ENCODE results near the gene MICU1.
"Not testable (repeated sequence)": the region's sequence is repeated elsewhere in the genome, so short reads cannot be mapped to it uniquely, and the experiment has no call there.

MICU1 gene

DNA sequence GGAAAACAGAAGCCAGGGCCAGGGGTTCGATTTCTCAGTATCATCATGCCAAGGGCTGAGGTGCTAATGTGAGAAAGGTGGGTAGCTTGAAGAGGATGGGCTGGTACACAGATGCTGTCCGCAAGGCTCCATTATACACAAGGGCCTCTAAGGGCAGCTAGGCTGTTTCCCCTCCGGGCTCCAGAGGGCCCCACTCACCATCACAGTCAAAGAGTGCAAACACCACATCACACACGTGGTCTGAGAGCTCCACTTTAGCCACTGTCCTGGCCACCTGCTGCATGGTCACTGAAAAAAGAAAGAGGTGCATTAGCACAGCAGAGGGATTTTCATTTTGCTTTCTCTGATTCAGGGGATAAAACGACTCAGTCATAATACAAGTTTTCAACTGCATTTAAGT lies 250.3 kb downstream of the MICU1 start:
- DNase-seq = no peak

- no peak for DNase-seq
Measured at GRCh38 chr10:72375173-72375572, 250.7 kb downstream of the MICU1 start.

DNA sequence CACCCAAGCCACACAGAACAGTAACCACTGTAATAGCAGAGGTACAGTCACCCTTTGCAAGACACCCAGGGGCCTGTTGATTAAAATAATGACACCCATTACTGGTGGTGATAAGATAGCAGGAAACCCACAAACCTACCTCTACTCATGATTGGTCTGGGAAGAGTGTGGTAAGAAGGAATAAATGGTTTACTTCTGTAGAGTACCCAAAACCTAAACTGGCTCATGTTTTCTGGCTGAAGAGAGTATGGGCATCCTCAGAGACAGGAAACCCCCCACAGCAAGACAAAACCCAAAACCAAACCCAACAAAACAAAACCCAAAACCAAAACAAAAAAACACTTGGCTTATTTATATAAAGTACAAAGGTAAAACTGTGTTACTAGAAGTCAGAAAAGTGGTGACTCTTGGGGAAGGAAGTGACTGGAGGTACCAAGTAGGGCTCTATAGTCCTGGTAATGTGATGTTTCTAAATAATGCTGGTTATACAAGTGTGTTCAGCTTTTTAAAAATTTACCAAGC lies 255.6 kb downstream of the MICU1 start:
- DNase-seq = no peak

DNA sequence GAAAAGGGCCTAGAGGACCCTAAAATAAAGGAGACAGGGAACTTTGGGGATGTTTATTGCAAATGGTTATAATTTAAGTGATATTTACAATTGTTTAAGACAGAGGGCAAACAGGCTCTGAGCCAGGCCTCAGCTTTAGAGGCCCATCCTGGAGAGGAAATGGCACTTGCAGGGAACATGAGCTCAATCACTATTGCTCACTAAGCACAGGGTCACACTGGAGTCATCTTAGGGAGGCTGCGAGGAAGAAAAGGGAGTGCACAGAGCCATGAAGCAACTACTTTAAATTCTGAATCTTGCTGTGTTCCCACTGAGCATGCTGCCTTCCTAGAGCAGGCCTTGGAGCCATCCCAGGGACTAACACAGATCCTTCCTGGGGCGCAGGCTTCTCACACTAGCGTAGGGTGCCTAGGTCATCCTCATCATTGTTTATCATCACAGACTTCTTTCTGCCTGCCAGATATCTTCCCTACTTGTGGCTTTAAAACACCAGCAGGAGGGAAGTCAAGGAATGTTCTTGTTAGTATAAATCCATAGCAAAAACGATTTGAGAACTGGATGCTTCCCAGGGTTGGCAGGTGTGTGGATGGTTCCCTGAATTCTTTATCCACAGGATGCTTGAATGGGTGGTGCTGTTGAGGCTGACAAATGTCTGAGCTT lies 258.4 kb downstream of the MICU1 start:
- DNase-seq = no peak

- DNase-seq = no peak
Measured at GRCh38 chr10:72365106-72365895, 260.6 kb downstream of the MICU1 start.

GRCh38 chr10:72364239-72364777 lies 261.6 kb downstream of the MICU1 start:
- DNase-seq = peak; percentile 95

DNA sequence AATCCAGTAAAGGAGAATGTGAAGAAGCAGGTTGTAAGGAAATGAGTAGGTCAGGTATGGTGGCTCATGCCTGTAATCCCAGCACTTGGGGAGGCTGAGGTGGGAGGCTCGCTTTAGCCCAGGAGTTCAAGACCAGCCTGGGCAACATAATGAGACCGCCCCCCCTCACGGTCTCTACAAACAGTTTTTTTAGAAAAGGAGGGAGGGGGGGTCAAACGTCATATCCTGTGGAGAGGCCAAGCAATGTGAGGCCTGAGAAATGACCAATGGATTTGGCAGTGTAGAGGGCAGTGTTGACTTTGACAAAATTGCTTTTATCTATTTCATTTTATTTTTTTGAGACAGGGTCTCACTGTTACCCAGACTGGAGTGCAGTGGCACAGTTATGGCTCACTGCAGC lies 268.9 kb downstream of the MICU1 start:
- no peak for DNase-seq

DNA sequence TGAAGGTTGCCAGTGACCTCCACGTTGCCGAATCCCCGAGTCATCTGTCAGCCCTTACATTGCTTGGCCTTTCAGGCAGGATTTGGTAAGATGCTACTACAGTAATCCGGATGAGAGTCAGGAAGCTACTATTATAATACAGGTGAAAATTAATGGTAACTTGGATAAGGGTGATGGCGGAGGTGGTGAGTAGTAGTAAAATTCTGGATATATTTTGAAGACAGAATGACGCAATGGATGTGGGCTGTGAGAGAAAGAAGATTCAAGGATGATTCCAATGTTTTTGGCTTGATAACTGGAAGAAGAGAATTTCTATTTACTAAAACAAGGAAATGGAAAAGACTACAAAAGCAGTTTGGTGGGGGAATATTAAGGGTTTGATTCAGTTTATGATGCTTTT lies 269.8 kb downstream of the MICU1 start:
- no peak for DNase-seq

GRCh38 chr10:72355214-72355555 lies 270.7 kb downstream of the MICU1 start:
- DNase-seq = no peak

- peak; percentile 90 for DNase-seq
Measured at GRCh38 chr10:72354356-72355213, 271.3 kb downstream of the MICU1 start, which contains the start of gene DNAJB12. Gene DNAJB12 (minus strand): TSS chr10:72354919. CDS start chr10:72354897, 22 bp downstream.

GRCh38 chr10:72353965-72354355 lies 271.9 kb downstream of the MICU1 start:
- DNase-seq = no peak

DNA sequence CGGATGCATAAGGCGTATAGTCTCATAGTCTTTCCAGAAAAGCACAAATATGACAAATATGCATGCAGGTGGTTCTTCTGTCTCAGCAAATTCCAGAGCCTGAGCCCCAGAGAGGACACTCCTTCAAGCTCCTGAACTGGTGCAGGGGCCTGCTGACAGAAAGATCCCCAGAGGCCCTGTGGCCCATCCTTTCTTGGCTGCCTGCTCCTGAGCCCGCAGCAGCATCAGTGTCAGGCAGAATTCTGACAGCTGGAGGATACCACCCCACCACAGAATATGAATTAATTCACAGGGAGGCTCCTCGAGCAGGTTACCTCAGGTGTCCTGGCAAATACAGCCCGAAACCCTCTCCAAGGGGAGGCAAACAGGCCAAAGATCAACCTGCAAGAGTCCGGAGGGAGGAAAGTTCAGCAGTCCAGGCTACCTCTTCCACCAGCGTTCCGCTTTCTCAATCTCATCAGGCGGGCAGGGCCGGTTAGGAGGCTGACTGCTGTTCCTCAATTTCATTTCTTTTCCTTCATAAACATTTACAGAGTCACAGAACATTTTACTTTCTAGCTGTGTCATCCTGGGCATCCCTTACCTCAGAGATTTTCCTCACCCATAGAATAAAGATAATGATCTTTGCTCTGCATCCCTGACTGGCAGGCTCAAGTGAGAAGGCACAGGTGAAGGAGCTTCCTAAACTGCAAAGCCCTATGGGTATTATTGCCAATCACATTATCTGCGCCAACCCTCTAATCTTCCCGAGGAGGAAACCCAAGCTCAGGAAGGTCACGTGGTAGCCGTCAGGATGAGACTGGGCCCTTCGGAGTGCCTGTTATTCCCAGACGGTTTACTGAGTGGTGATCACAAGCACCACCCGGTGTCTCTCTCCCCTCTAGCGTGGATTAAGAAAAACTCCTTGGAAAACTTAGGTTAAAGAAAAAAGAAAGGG lies 272.6 kb downstream of the MICU1 start:
- no peak for DNase-seq

GRCh38 chr10:72351479-72351878 lies 274.4 kb downstream of the MICU1 start:
- DNase-seq = no peak

DNA sequence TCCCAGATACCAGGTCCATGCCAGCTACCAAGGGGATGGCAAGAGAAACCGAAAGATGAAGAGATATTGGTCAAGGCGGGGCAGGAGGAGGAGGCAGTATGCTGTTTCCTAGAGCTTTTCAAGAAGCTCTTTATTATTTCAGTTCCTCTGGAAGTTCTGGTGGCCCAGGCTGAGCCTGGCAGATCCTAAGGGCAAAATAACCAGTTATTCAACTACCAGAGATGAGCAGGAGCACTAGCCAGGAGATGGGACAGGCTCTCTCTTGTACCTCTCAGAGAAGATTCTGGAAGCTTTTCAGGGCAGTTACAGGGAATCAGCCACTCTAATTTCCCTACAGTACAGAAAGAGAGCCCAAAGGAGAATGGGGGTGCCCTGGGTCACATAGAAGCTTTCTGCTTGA lies 276.4 kb downstream of the MICU1 start:
- DNase-seq = no peak

DNA sequence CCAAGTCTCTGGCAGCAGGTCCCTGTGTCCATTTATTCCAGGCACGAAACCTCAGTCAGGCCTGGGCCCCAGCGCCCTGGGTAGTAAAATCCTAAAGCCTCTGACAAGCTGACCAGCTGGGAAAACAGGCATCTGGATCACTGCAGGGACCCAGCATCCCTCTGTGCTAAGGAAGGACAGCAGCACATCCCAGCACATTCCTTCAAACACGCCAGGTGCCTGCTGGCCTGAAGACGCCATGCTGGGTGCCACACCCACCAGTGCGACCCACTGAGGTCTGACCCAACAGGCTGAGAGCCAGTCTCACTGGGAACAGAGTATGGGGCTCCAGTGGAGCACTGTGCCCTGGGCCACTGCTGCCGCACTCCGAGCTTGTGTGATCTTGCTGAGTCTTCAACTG lies 277.6 kb downstream of the MICU1 start:
- DNase-seq = no peak

GRCh38 chr10:72346117-72346516 lies 279.8 kb downstream of the MICU1 start:
- DNase-seq = not testable (repeated sequence)

DNA sequence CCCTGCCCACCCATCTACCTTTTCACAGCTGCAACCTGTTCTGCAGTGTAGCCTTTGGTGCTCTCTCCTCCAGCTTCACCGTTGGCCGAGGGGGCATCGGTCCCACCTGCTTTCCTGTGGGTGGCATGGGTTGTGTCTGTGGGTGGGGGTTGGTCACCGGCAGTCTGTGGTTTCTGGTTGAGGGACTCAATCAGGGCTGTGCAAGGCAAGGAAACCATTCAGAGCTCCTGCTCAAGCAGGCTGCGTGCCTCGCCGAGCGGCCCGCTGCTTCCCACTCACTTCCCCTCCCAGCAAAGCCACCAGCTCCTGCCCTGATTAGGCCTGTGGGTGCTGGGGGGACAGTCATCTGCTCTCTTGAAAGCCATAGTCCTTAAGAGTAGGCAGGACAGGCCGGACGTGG lies 280.9 kb downstream of the MICU1 start:
- no peak for DNase-seq

DNA sequence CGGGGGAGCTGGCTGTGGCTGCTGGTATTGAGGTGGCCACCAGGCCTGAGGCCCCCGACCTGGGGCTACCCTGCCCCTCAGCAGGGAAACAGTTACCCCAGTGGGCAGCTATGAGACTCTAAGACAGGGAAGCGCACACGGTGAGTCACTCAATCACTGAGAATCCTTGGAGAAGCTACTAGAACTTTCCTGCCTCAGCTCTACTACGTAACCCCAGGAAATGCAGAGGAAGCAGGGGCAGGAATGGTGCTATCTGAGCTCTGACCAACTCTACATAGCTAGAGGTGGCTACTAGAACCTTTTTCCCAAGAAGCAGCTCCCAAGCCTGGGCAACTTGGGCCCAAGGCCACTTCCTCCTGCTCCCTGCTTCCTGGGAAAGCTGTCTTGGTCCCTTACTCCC lies 283.0 kb downstream of the MICU1 start:
- DNase-seq = no peak

DNA sequence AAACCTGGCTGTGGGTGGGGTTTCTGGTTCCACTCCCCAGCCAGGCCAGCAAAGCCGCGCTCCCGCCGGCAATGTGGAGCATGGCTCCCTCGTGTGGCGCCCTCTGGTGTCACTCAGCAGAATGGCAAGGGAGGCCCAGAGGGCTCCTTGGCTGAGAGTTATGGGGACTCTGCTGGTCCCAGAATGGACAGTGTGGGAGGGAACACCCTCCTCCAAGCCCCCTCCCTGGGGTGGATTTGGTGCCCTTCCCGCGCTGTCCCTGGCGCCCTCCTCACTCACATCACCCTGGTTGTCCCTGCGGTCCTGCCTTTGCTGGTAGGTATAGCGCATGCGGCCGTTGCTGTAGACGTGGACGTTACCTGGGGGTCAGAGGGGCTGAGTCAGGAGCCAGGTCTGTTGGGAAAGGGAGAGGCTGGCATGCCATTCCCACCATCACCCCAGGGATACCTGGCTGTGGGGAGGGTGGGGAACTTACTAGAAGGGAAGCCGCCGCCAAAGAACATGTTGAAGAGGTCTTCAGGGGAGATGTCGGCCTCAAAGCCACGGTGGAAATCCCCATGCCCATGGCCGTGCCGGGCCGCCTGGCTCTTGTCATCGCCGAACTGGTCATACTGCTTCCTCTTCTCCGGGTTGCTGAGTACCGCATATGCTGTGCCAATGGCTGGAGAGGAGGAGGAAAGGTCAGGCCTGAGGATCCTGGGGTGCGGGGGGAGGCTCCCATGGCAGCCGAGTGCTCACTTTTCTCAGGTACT lies 285.2 kb downstream of the MICU1 start:
- peak; percentile 45 for DNase-seq

GRCh38 chr10:72338180-72338579 lies 287.7 kb downstream of the MICU1 start:
- no peak for DNase-seq

- DNase-seq = no peak
Measured at GRCh38 chr10:72337722-72338121, 288.2 kb downstream of the MICU1 start.

Data from NCI-H1436 (cell line).